ENCODE data around the gene PPY. TPM values are rescaled to one million over a fixed set of nuclear protein-coding genes. Genes with fewer than 3 reads are reported as not detected.

The PPY gene
- total RNA-seq, 1 donor: not detected

- H3K4me3 ChIP-seq (ENCODE audit: low read depth, low read length): no peak overlapping the region
- TF ChIP-seq, protein P1, sequence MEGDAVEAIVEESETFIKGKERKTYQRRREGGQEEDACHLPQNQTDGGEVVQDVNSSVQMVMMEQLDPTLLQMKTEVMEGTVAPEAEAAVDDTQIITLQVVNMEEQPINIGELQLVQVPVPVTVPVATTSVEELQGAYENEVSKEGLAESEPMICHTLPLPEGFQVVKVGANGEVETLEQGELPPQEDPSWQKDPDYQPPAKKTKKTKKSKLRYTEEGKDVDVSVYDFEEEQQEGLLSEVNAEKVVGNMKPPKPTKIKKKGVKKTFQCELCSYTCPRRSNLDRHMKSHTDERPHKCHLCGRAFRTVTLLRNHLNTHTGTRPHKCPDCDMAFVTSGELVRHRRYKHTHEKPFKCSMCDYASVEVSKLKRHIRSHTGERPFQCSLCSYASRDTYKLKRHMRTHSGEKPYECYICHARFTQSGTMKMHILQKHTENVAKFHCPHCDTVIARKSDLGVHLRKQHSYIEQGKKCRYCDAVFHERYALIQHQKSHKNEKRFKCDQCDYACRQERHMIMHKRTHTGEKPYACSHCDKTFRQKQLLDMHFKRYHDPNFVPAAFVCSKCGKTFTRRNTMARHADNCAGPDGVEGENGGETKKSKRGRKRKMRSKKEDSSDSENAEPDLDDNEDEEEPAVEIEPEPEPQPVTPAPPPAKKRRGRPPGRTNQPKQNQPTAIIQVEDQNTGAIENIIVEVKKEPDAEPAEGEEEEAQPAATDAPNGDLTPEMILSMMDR (IDR thresholded peaks at IDR 0.05; ENCODE audit: insufficient read depth, low read length): no peak
Observed at GRCh38 chr17:43983196-43983514, 40.9 kb upstream of the PPY start.

GRCh38 chr17:43982171-43982570 lies 39.9 kb upstream of the PPY start:
- no peak overlapping the region for H3K4me3 ChIP-seq (ENCODE audit: low read depth, low read length)
- TF ChIP-seq, protein P1 (IDR thresholded peaks at IDR 0.05; ENCODE audit: insufficient read depth, low read length): no peak
- no peak for DNase-seq (ENCODE audit: low read depth)

More at GRCh38 chr17:43983196-43983514, 40.9 kb upstream of the PPY start:
- no peak for DNase-seq (ENCODE audit: low read depth)

GRCh38 chr17:43979671-43980070 lies 37.4 kb upstream of the PPY start:
- TF ChIP-seq, protein P1 (IDR thresholded peaks at IDR 0.05; ENCODE audit: insufficient read depth, low read length): no peak
- H3K4me3 ChIP-seq (ENCODE audit: low read depth, low read length): no peak overlapping the region
- DNase-seq (ENCODE audit: low read depth): no peak

DNA sequence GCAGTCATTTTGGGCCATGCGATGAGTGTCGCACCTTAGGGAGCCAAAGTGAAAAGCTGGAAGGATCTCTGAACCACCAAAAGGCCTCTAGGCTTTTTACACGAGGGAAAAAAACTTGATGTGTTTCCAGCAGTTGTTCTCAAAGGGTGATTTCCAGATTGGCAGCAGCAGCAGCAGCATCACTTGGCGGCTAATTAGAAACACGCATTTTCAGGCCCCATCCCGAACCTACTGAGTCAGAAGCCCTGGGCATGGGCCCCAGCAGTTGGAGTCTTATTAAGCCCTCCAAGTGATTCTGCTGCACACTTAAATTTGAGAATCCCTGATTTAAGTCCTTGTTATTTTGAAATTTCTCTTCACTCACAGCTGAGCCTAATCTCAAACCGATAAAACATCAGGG lies 36.7 kb upstream of the PPY start:
- TF ChIP-seq, protein P1 (IDR thresholded peaks at IDR 0.05; ENCODE audit: insufficient read depth, low read length): no peak
- DNase-seq (ENCODE audit: low read depth): no peak
- H3K4me3 ChIP-seq (ENCODE audit: low read depth, low read length): no peak overlapping the region

GRCh38 chr17:43978078-43978477 lies 35.8 kb upstream of the PPY start:
- TF ChIP-seq, protein P1 (IDR thresholded peaks at IDR 0.05; ENCODE audit: insufficient read depth, low read length): no peak
- no peak for DNase-seq (ENCODE audit: low read depth)
- H3K4me3 ChIP-seq (ENCODE audit: low read depth, low read length): no peak overlapping the region

- TF ChIP-seq, protein P1 (IDR thresholded peaks at IDR 0.05; ENCODE audit: insufficient read depth, low read length): no peak
- DNase-seq (ENCODE audit: low read depth): no peak
- no peak overlapping the region for H3K4me3 ChIP-seq (ENCODE audit: low read depth, low read length)
Observed at GRCh38 chr17:43976963-43977837, 34.9 kb upstream of the PPY start.

Measured in fibroblast of the aortic adventitia (primary cell).